ENCODE measurements around the gene CXCL17.

CXCL17 gene

GRCh38 chr19:42478765-42479311 lies 36.1 kb upstream of the CXCL17 start:
- DNase-seq (ENCODE audit: low spot score): no peak
- Histone ChIP-seq H3K27ac (no peak overlapping the region), H3K4me3 (no peak overlapping the region)
- TF ChIP-seq CTCF (IDR thresholded peaks at IDR 0.05): no peak

GRCh38 chr19:42477933-42478332 lies 35.2 kb upstream of the CXCL17 start:
- H3K4me3 ChIP-seq: no peak overlapping the region
- H3K27ac ChIP-seq: no peak overlapping the region
- no peak for DNase-seq (ENCODE audit: low spot score)
- no peak for TF ChIP-seq CTCF (IDR thresholded peaks at IDR 0.05)

- no peak overlapping the region for H3K4me3 ChIP-seq
- no peak overlapping the region for H3K27ac ChIP-seq
- no peak for DNase-seq (ENCODE audit: low spot score)
- TF ChIP-seq CTCF (IDR thresholded peaks at IDR 0.05): no peak
Measured at GRCh38 chr19:42477117-42477516, 34.4 kb upstream of the CXCL17 start.

- H3K4me3 ChIP-seq: no peak overlapping the region
- no peak for DNase-seq (ENCODE audit: low spot score)
- H3K27ac ChIP-seq: no peak overlapping the region
- TF ChIP-seq CTCF (IDR thresholded peaks at IDR 0.05): no peak
Measured at GRCh38 chr19:42475366-42475765, 32.6 kb upstream of the CXCL17 start.

GRCh38 chr19:42474743-42475142 lies 32.0 kb upstream of the CXCL17 start:
- H3K4me3 ChIP-seq: no peak overlapping the region

GRCh38 chr19:42473686-42474085 lies 30.9 kb upstream of the CXCL17 start:
- no peak for DNase-seq (ENCODE audit: low spot score)
- no peak for TF ChIP-seq CTCF (IDR thresholded peaks at IDR 0.05)
- Histone ChIP-seq H3K4me3 (no peak overlapping the region), H3K27ac (no peak overlapping the region)

More at GRCh38 chr19:42474743-42475142, 32.0 kb upstream of the CXCL17 start:
- no peak for TF ChIP-seq CTCF (IDR thresholded peaks at IDR 0.05)
- H3K27ac ChIP-seq: no peak overlapping the region
- no peak for DNase-seq (ENCODE audit: low spot score)

GRCh38 chr19:42472402-42473147 lies 29.8 kb upstream of the CXCL17 start:
- no peak for DNase-seq (ENCODE audit: low spot score)
- TF ChIP-seq CTCF (IDR thresholded peaks at IDR 0.05): no peak
- no peak overlapping the region for H3K27ac ChIP-seq
- H3K4me3 ChIP-seq: no peak overlapping the region

Data from coronary artery (tissue), 2 donors.